CD4-positive, alpha-beta T cell (primary cell): Measurements from ENCODE around the gene GABARAP. TPM values are rescaled to one million over a fixed set of nuclear protein-coding genes. Genes with fewer than 3 reads are reported as not detected.

Source experiments
- ATAC-seq: fragments of 200-7000 bp; cut with Tn5 transposase; one replicate; pipeline ENCODE4 v1.10.0; 2022; ENCODE audit warnings: mild to moderate bottlenecking; ENCODE audit not compliant: poor library complexity
- CTCF ChIA-PET: fragments of 350-600 bp; sonication (Branson Sonifier 250); formaldehyde crosslinking; loops from one replicate; lab custom pipeline; 2021; ENCODE audit warnings: antibody characterized with exemption, inconsistent platforms; lab: Charles Lee
- POLR2A ChIA-PET: fragments of 350-600 bp; sonication (Branson Sonifier 250); formaldehyde crosslinking; loops from one replicate; lab custom pipeline; 2021; ENCODE audit warnings: antibody characterized with exemption, inconsistent platforms; lab: Charles Lee
- DNase-seq, 14 experiments: peaks; one replicate each; pipeline ENCODE4 v3.0.0-alpha.2; 2013 to 2020; ENCODE audit warnings: mixed read lengths in 2 of 14
- H3K27ac ChIP-seq, 2 donors: one replicate each; pipeline versions ENCODE4 v1.5.1 to v1.7.0; 2013; ENCODE audit warnings: low read length in 2 of 2, low read depth in 1 of 2, mild to moderate bottlenecking in 1 of 2
- H3K27me3 ChIP-seq, 2 experiments: 1 replicate in 1 of 2; 2 replicates in 1 of 2; pipeline versions ENCODE4 v1.6.1 to v1.7.0; 2013; ENCODE audit warnings: low read length in 2 of 2, control low read depth in 1 of 2, mild to moderate bottlenecking in 1 of 2, moderate library complexity in 1 of 2; ENCODE audit not compliant: insufficient read depth in 2 of 2, control insufficient read depth in 1 of 2
- H3K36me3 ChIP-seq: one replicate; pipeline ENCODE4 v1.6.1; 2013; ENCODE audit warnings: low read length, control low read depth; ENCODE audit not compliant: insufficient read depth
- H3K4me1 ChIP-seq: one replicate; pipeline ENCODE4 v1.6.1; 2013; ENCODE audit warnings: low read length, control low read depth; ENCODE audit not compliant: insufficient read depth
- H3K4me3 ChIP-seq: one replicate; pipeline ENCODE4 v1.5.1; 2013; ENCODE audit warnings: mild to moderate bottlenecking, low read length, moderate library complexity
- H3K9me3 ChIP-seq, 2 experiments: 1 replicate in 1 of 2; 2 replicates in 1 of 2; pipeline versions ENCODE4 v1.6.1 to v1.7.0; 2013; ENCODE audit warnings: low read length in 2 of 2, mild to moderate bottlenecking in 2 of 2, control low read depth in 1 of 2, moderate library complexity in 1 of 2; ENCODE audit not compliant: control insufficient read depth in 1 of 2, insufficient read depth in 1 of 2
- H3K27ac Mint-ChIP-seq: one replicate; pipeline ENCODE4 v1.8.0; 2020; ENCODE audit warnings: mixed read lengths
- H3K27me3 Mint-ChIP-seq: one replicate; pipeline ENCODE4 v1.8.0; 2021; ENCODE audit warnings: mixed read lengths
- H3K36me3 Mint-ChIP-seq: one replicate; pipeline ENCODE4 v1.8.0; 2021; ENCODE audit warnings: low read depth, mixed read lengths
- H3K4me1 Mint-ChIP-seq: one replicate; pipeline ENCODE4 v1.8.0; 2021; ENCODE audit warnings: low read depth, mixed read lengths
- H3K4me3 Mint-ChIP-seq: one replicate; pipeline ENCODE4 v1.8.0; 2020; ENCODE audit warnings: mild to moderate bottlenecking, mixed read lengths
- H3K9me3 Mint-ChIP-seq: one replicate; pipeline ENCODE4 v1.8.0; 2020; ENCODE audit warnings: mixed read lengths
- CTCF ChIP-seq: fragments of 200-600 bp; IDR thresholded peaks from one replicate; pipeline ENCODE4 v1.8.0; 2022; ENCODE audit warnings: antibody characterized with exemption, mild to moderate bottlenecking
- intact Hi-C, 2 experiments: fragments of 100-400 bp; cut with DNase I in 1 of 2; cut with micrococcal nuclease in 1 of 2; formaldehyde crosslinking; loops; one replicate each; pipeline versions ENCODE4 v1.15.1 to v1.9.0; 2023 to 2025; cut with DNase I, micrococcal nuclease
- total RNA-seq, 174 experiments: library from RNA in 2 of 174; stranded (reverse) in 2 of 174; gene quantifications; one replicate each; pipeline ENCODE4 v1.2.3 and lab custom pipeline; 2021 to 2026

Gene GABARAP
- total RNA-seq, 2 experiments from 2014 or later: 182 to 195 TPM

GRCh38 chr17:7233701-7234082 is 8.6 kb downstream of the GABARAP start:
- no peaks in the 10 kb centered on the region for H3K9me3 Mint-ChIP-seq
- peaks cover 67% of the 10 kb centered on the region for H3K36me3 Mint-ChIP-seq
- Histone ChIP-seq H3K9me3 (no peaks in the 10 kb centered on the region), H3K4me1 (peaks cover 60% of the 10 kb centered on the region), H3K27me3 (no peaks in the 10 kb centered on the region), H3K27ac (peak overlapping the region; percentile 48 to 81), H3K36me3 (peaks cover 41% of the 10 kb centered on the region), H3K4me3 (peak overlapping the region; percentile 97)
- peak overlapping the region; percentile 94 for H3K4me3 Mint-ChIP-seq
- ChIA-PET POLR2A (interaction anchor here (0.8 to 17.0 kb wide), 12 partner anchors 9 to 340 kb away, joined by 3 to 234 read pairs (median 4); partner anchors contain the start of genes ACADVL, ACAP1, CTDNEP1 and DLG4), CTCF (interaction anchor here (1.0 to 3.5 kb wide), 3 partner anchors 13 to 62 kb away, joined by 4 to 19 read pairs (median 6); partner anchors contain the start of genes ACADVL and DLG4)
- DNase-seq (no peak), ATAC-seq (no peak)
- TF ChIP-seq CTCF: no peak
- peaks cover 46% of the 10 kb centered on the region for H3K4me1 Mint-ChIP-seq
- H3K27me3 Mint-ChIP-seq: no peaks in the 10 kb centered on the region
- peak overlapping the region; percentile 92 for H3K27ac Mint-ChIP-seq
- intact Hi-C loops: loop anchor here (1.0 to 10.0 kb wide), 2 partner anchors 28 to 611 kb away; no protein-coding TSS in a partner anchor

- H3K9me3 Mint-ChIP-seq: no peaks in the 10 kb centered on the region
- DNase-seq: no peak
- Histone ChIP-seq H3K27ac (no peak overlapping the region), H3K9me3 (no peaks in the 10 kb centered on the region), H3K27me3 (no peaks in the 10 kb centered on the region), H3K36me3 (peaks cover 53% of the 10 kb centered on the region), H3K4me3 (no peak overlapping the region), H3K4me1 (peaks cover 54% of the 10 kb centered on the region)
- H3K27me3 Mint-ChIP-seq: no peaks in the 10 kb centered on the region
- ChIA-PET CTCF (interaction anchor here (0.9 kb wide), 1 partner anchor 11 kb away, joined by 3 read pairs; no protein-coding TSS in a partner anchor), POLR2A (interaction anchor here (17.0 kb wide), 1 partner anchor 13 kb away, joined by 234 read pairs; the partner anchor contains the start of genes ACADVL and DLG4)
- TF ChIP-seq CTCF: no peak
- H3K4me3 Mint-ChIP-seq: peak overlapping the region; percentile 65
- peaks cover 72% of the 10 kb centered on the region for H3K36me3 Mint-ChIP-seq
- H3K4me1 Mint-ChIP-seq: peaks cover 46% of the 10 kb centered on the region
- intact Hi-C loops: loop anchor here (10.0 kb wide), 1 partner anchor 613 kb away; no protein-coding TSS in a partner anchor
- no peak for ATAC-seq
- no peak overlapping the region for H3K27ac Mint-ChIP-seq
Measured at GRCh38 chr17:7232114-7232513, 10.1 kb downstream of the GABARAP start.

DNA sequence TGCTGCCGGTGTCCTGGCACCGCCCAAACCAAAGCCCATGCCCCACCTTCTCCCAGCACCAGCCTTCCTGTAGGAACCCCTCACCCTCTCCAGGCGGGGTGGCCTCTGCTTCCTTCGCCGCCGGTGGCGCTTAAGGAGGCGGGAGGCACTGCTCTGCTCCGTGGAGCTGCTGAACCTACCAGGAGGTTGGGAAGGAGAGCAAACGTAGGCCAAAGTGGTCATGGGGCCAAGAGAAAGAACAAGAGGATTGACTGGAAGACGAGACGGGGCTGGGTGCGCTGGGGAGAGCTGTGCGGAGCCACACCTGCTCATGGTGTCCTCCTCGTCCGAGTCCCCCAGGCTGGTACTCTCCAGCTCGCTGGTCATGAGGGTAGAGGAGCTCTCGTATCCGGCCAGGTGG is 12.7 kb downstream of the GABARAP start:
- H3K27ac Mint-ChIP-seq: no peak overlapping the region
- Histone ChIP-seq H3K9me3 (no peaks in the 10 kb centered on the region), H3K27ac (no peak overlapping the region), H3K36me3 (peaks cover 57% of the 10 kb centered on the region), H3K27me3 (no peaks in the 10 kb centered on the region), H3K4me1 (peaks cover 28% of the 10 kb centered on the region), H3K4me3 (no peak overlapping the region)
- no peak overlapping the region for H3K4me3 Mint-ChIP-seq
- intact Hi-C loops: no loop called here
- ChIA-PET POLR2A (interaction anchor here (17.0 kb wide), 1 partner anchor 10 kb away, joined by 234 read pairs; the partner anchor contains the start of genes ACADVL and DLG4), CTCF (no interaction called here)
- H3K36me3 Mint-ChIP-seq: peaks cover 68% of the 10 kb centered on the region
- ATAC-seq (no peak), DNase-seq (no peak)
- no peaks in the 10 kb centered on the region for H3K27me3 Mint-ChIP-seq
- peaks cover 33% of the 10 kb centered on the region for H3K4me1 Mint-ChIP-seq
- no peaks in the 10 kb centered on the region for H3K9me3 Mint-ChIP-seq
- TF ChIP-seq CTCF: no peak
